Osteoblast (primary cell): ENCODE data around the gene FERMT1. TPM values are rescaled to one million over a fixed set of nuclear protein-coding genes. Genes with fewer than 3 reads are reported as not detected.
"Not testable (repeated sequence)": the region's sequence is repeated elsewhere in the genome, so short reads cannot be mapped to it uniquely, and the experiment has no call there.

Experiments used
- DNase-seq: peaks from one replicate; pipeline ENCODE4 v3.0.0; 2011; ENCODE audit warnings: low spot score, mixed read lengths; ENCODE audit not compliant: insufficient read length; ENCODE audit errors: missing footprints
- H2AFZ ChIP-seq: 2 replicates; pipeline ENCODE4 v1.6.0; 2011; ENCODE audit warnings: mild to moderate bottlenecking, low read length
- H3K27ac ChIP-seq: 2 replicates; pipeline ENCODE4 v1.5.1; 2011; ENCODE audit warnings: mild to moderate bottlenecking, low read depth, low read length, moderate library complexity
- H3K27me3 ChIP-seq: 2 replicates; pipeline ENCODE4 v1.6.0; 2012; ENCODE audit warnings: mild to moderate bottlenecking, control low read depth, inconsistent platforms, low read length, moderate library complexity; ENCODE audit not compliant: insufficient read depth
- H3K36me3 ChIP-seq: 2 replicates; pipeline ENCODE4 v1.5.1; 2011; ENCODE audit warnings: mild to moderate bottlenecking, low read length, control low read depth, moderate library complexity; ENCODE audit not compliant: insufficient read depth
- H3K4me1 ChIP-seq: 2 replicates; pipeline ENCODE4 v1.5.1; 2011; ENCODE audit warnings: mild to moderate bottlenecking, low read length, control low read depth, moderate library complexity; ENCODE audit not compliant: insufficient read depth
- H3K4me2 ChIP-seq: 2 replicates; pipeline ENCODE4 v1.6.0; 2011; ENCODE audit warnings: mild to moderate bottlenecking, low read length; ENCODE audit not compliant: insufficient read depth
- H3K4me3 ChIP-seq: fragments of 200-600 bp; sonication (generic); 3 replicates; pipeline ENCODE4 v1.5.1; 2012; ENCODE audit warnings: mild to moderate bottlenecking, low read length, inconsistent platforms; ENCODE audit not compliant: insufficient read depth
- H3K79me2 ChIP-seq: 2 replicates; pipeline ENCODE4 v1.6.0; 2012; ENCODE audit warnings: mild to moderate bottlenecking, low read length, control low read depth, inconsistent platforms; ENCODE audit not compliant: insufficient read depth
- H3K9me3 ChIP-seq: 2 replicates; pipeline ENCODE4 v1.5.1; 2011; ENCODE audit warnings: low read depth, low read length, control low read depth
- H4K20me1 ChIP-seq: 2 replicates; pipeline ENCODE4 v1.6.0; 2012; ENCODE audit warnings: mild to moderate bottlenecking, low read length, control low read depth; ENCODE audit not compliant: insufficient read depth
- CTCF ChIP-seq: IDR thresholded peaks from 2 replicates; pipeline ENCODE4 v1.5.1; 2011; ENCODE audit warnings: mild to moderate bottlenecking, low read depth, low read length, moderate library complexity; ENCODE audit errors: extremely low read depth
- total RNA-seq: library from RNA; depleted of rRNA; stranded (reverse); fragments of >200 nt; gene quantifications from 2 replicates; pipeline ENCODE4 v1.2.3, GENCODE V29; 2012

FERMT1 gene
- total RNA-seq, 1 donor: 2.5 TPM

GRCh38 chr20:6037082-6037481 lies 85.7 kb downstream of the FERMT1 start:
- H3K4me3 ChIP-seq: no peak overlapping the region
- H2AFZ ChIP-seq: no peak overlapping the region
- no peaks in the 10 kb centered on the region for H3K27me3 ChIP-seq
- no peak overlapping the region for H3K27ac ChIP-seq
- H3K79me2 ChIP-seq: peaks cover 12% of the 10 kb centered on the region
- no peaks in the 10 kb centered on the region for H3K9me3 ChIP-seq
- DNase-seq: no peak
- TF ChIP-seq CTCF: no peak
- H3K4me2 ChIP-seq: no peak overlapping the region
- H4K20me1 ChIP-seq: peaks cover 14% of the 10 kb centered on the region
- H3K4me1 ChIP-seq: peaks cover 8% of the 10 kb centered on the region
- peaks cover 46% of the 10 kb centered on the region for H3K36me3 ChIP-seq

- Histone ChIP-seq H3K27me3 (no peaks in the 10 kb centered on the region), H3K4me3 (no peak overlapping the region), H3K36me3 (peaks cover 50% of the 10 kb centered on the region), H2AFZ (no peak overlapping the region), H3K9me3 (no peaks in the 10 kb centered on the region), H3K27ac (no peak overlapping the region), H3K79me2 (peaks cover 13% of the 10 kb centered on the region), H4K20me1 (peaks cover 14% of the 10 kb centered on the region), H3K4me2 (no peak overlapping the region), H3K4me1 (peaks cover 8% of the 10 kb centered on the region)
- no peak for TF ChIP-seq CTCF
- no peak for DNase-seq
Measured at GRCh38 chr20:6036213-6036612, 86.6 kb downstream of the FERMT1 start.

GRCh38 chr20:6034134-6034969 lies 88.5 kb downstream of the FERMT1 start:
- no peak for DNase-seq
- peaks cover 14% of the 10 kb centered on the region for H4K20me1 ChIP-seq
- H3K27me3 ChIP-seq: no peaks in the 10 kb centered on the region
- peak overlapping the region; percentile 41 for H3K27ac ChIP-seq
- no peak overlapping the region for H3K4me2 ChIP-seq
- peaks cover 8% of the 10 kb centered on the region for H3K4me1 ChIP-seq
- H2AFZ ChIP-seq: no peak overlapping the region
- no peaks in the 10 kb centered on the region for H3K9me3 ChIP-seq
- TF ChIP-seq CTCF: no peak
- H3K4me3 ChIP-seq: no peak overlapping the region
- peaks cover 17% of the 10 kb centered on the region for H3K79me2 ChIP-seq
- peaks cover 36% of the 10 kb centered on the region for H3K36me3 ChIP-seq

- Histone ChIP-seq H3K36me3 (peaks cover 35% of the 10 kb centered on the region), H4K20me1 (peaks cover 20% of the 10 kb centered on the region), H3K79me2 (peaks cover 28% of the 10 kb centered on the region)
- H2AFZ ChIP-seq, H3K4me1 ChIP-seq, H3K9me3 ChIP-seq, H3K4me3 ChIP-seq, H3K27ac ChIP-seq, DNase-seq, H3K27me3 ChIP-seq, H3K4me2 ChIP-seq: not testable (repeated sequence)
Measured at GRCh38 chr20:6032907-6033306, 89.9 kb downstream of the FERMT1 start.
